Measurements from ENCODE around the gene NAIF1. TPM values are rescaled to one million over a fixed set of nuclear protein-coding genes. Genes with fewer than 3 reads are reported as not detected.

The NAIF1 gene
- polyA plus RNA-seq, 1 donor = 7.4 TPM

- DNase-seq (ENCODE audit: low read depth) = no peak
These were observed 35.1 kb upstream of the NAIF1 start for GRCh38 chr9:128102196-128102595.

GRCh38 chr9:128101690-128102089 lies 34.6 kb upstream of the NAIF1 start:
- DNase-seq (ENCODE audit: low read depth) = no peak

GRCh38 chr9:128101231-128101661 lies 34.1 kb upstream of the NAIF1 start:
- DNase-seq (ENCODE audit: low read depth) = no peak

GRCh38 chr9:128100581-128100980 lies 33.5 kb upstream of the NAIF1 start:
- DNase-seq (ENCODE audit: low read depth) = no peak

- no peak for DNase-seq (ENCODE audit: low read depth)
These were observed 32.9 kb upstream of the NAIF1 start for GRCh38 chr9:128099932-128100491.

- DNase-seq (ENCODE audit: low read depth) = no peak
These were observed 32.3 kb upstream of the NAIF1 start for GRCh38 chr9:128099231-128099931.

- peak; percentile 47 for DNase-seq (ENCODE audit: low read depth)
These were observed 31.4 kb upstream of the NAIF1 start for GRCh38 chr9:128098297-128099230.

- DNase-seq (ENCODE audit: low read depth) = no peak
These were observed 30.6 kb upstream of the NAIF1 start for GRCh38 chr9:128097543-128098296.

- DNase-seq (ENCODE audit: low read depth) = no peak
These were observed 29.8 kb upstream of the NAIF1 start for GRCh38 chr9:128096616-128097536.

- no peak for DNase-seq (ENCODE audit: low read depth)
These were observed 27.9 kb upstream of the NAIF1 start for GRCh38 chr9:128094950-128095544.

GRCh38 chr9:128094166-128094949 lies 27.2 kb upstream of the NAIF1 start:
- peak; percentile 95 for DNase-seq (ENCODE audit: low read depth)

- no peak for DNase-seq (ENCODE audit: low read depth)
These were observed 25.9 kb upstream of the NAIF1 start for GRCh38 chr9:128093011-128093410.

- DNase-seq (ENCODE audit: low read depth) = no peak
These were observed 25.3 kb upstream of the NAIF1 start for GRCh38 chr9:128092199-128092977.

GRCh38 chr9:128091571-128091970 lies 24.5 kb upstream of the NAIF1 start:
- no peak for DNase-seq (ENCODE audit: low read depth)

- peak; percentile 82 for DNase-seq (ENCODE audit: low read depth)
These were observed 24.0 kb upstream of the NAIF1 start for GRCh38 chr9:128091144-128091543.

- no peak for DNase-seq (ENCODE audit: low read depth)
These were observed 22.2 kb upstream of the NAIF1 start for GRCh38 chr9:128089299-128089698.

GRCh38 chr9:128088253-128088945 lies 21.3 kb upstream of the NAIF1 start:
- no peak for DNase-seq (ENCODE audit: low read depth)

GRCh38 chr9:128087262-128087661 lies 20.1 kb upstream of the NAIF1 start:
- DNase-seq (ENCODE audit: low read depth) = no peak
